ENCODE data around the gene TPO. TPM values are rescaled to one million over a fixed set of nuclear protein-coding genes. Genes with fewer than 3 reads are reported as not detected.

Gene TPO
- total RNA-seq, 1 experiment from 2014 or later = not detected

DNA sequence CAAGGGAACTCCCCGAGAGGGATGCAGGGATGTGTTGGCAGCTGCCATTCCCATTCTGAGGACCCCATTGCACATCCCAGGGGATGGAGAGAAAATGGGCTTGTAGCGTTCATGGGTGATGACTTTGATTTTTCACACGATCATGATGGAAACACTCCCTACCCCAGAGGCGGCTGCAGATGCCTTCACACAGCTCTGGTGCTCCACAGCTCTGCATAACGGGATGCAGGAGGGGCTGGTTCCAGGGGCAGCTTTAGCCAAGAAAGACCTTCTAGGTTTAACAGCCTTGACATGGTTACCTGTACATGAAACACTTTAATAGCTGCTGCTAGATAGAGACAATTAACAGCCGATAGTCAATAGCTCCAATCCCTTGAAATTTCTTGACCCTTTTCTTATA is 88.7 kb downstream of the TPO start:
- H3K27me3 ChIP-seq (ENCODE audit: control insufficient read depth, insufficient read depth, low read length) = no peaks in the 10 kb centered on the region
- TF ChIP-seq POLR2AphosphoS5 (IDR thresholded peaks at IDR 0.05; ENCODE audit: low read depth, low read length) (no peak), TCF7L2 (IDR thresholded peaks at IDR 0.05; ENCODE audit: low read depth, low read length) (no peak), SIN3A (IDR thresholded peaks at IDR 0.05; ENCODE audit: borderline replicate concordance, insufficient read depth, low read depth, low read length) (no peak)
- TF ChIP-seq, protein P1, sequence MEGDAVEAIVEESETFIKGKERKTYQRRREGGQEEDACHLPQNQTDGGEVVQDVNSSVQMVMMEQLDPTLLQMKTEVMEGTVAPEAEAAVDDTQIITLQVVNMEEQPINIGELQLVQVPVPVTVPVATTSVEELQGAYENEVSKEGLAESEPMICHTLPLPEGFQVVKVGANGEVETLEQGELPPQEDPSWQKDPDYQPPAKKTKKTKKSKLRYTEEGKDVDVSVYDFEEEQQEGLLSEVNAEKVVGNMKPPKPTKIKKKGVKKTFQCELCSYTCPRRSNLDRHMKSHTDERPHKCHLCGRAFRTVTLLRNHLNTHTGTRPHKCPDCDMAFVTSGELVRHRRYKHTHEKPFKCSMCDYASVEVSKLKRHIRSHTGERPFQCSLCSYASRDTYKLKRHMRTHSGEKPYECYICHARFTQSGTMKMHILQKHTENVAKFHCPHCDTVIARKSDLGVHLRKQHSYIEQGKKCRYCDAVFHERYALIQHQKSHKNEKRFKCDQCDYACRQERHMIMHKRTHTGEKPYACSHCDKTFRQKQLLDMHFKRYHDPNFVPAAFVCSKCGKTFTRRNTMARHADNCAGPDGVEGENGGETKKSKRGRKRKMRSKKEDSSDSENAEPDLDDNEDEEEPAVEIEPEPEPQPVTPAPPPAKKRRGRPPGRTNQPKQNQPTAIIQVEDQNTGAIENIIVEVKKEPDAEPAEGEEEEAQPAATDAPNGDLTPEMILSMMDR (IDR thresholded peaks at IDR 0.05) = no peak
- TF ChIP-seq, protein P2, sequence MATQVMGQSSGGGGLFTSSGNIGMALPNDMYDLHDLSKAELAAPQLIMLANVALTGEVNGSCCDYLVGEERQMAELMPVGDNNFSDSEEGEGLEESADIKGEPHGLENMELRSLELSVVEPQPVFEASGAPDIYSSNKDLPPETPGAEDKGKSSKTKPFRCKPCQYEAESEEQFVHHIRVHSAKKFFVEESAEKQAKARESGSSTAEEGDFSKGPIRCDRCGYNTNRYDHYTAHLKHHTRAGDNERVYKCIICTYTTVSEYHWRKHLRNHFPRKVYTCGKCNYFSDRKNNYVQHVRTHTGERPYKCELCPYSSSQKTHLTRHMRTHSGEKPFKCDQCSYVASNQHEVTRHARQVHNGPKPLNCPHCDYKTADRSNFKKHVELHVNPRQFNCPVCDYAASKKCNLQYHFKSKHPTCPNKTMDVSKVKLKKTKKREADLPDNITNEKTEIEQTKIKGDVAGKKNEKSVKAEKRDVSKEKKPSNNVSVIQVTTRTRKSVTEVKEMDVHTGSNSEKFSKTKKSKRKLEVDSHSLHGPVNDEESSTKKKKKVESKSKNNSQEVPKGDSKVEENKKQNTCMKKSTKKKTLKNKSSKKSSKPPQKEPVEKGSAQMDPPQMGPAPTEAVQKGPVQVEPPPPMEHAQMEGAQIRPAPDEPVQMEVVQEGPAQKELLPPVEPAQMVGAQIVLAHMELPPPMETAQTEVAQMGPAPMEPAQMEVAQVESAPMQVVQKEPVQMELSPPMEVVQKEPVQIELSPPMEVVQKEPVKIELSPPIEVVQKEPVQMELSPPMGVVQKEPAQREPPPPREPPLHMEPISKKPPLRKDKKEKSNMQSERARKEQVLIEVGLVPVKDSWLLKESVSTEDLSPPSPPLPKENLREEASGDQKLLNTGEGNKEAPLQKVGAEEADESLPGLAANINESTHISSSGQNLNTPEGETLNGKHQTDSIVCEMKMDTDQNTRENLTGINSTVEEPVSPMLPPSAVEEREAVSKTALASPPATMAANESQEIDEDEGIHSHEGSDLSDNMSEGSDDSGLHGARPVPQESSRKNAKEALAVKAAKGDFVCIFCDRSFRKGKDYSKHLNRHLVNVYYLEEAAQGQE (IDR thresholded peaks at IDR 0.05; ENCODE audit: insufficient read depth in 1 of 2, low read depth in 2 of 2, low read length in 1 of 2) = no peak
- CTCF ChIA-PET = no interaction called here
- H3K4me1 ChIP-seq (ENCODE audit: control insufficient read depth, insufficient read depth, low read length) = no peaks in the 10 kb centered on the region
- in situ Hi-C loops (cut with HindIII; ENCODE audit: low pct_unique_long_range_greater_than_20kb, low sequenced_read_pairs) = no loop called here
- no peak overlapping the region for H3K27ac ChIP-seq (ENCODE audit: low read length)
- DNase-seq (ENCODE audit: low read depth, low spot score) = no peak
- no peak overlapping the region for H3K4me3 ChIP-seq (ENCODE audit: low read depth in 2 of 2, low read length in 2 of 2)
- no peaks in the 10 kb centered on the region for H3K36me3 ChIP-seq (ENCODE audit: control insufficient read depth, insufficient read depth, low read length)
- H3K9me3 ChIP-seq (ENCODE audit: control insufficient read depth, insufficient read depth, low read depth, low read length) = no peaks in the 10 kb centered on the region
- POLR2A ChIA-PET = interaction anchor here (0.6 kb wide), 1 partner anchor 799 kb away, joined by 5 read pairs; no protein-coding TSS in a partner anchor
- no peak for ATAC-seq
- intact Hi-C loops (cut with micrococcal nuclease; ENCODE audit: unreplicated experiment) = no loop called here
- no TSS peak for BruUV-seq (replicated peaks)

DNA sequence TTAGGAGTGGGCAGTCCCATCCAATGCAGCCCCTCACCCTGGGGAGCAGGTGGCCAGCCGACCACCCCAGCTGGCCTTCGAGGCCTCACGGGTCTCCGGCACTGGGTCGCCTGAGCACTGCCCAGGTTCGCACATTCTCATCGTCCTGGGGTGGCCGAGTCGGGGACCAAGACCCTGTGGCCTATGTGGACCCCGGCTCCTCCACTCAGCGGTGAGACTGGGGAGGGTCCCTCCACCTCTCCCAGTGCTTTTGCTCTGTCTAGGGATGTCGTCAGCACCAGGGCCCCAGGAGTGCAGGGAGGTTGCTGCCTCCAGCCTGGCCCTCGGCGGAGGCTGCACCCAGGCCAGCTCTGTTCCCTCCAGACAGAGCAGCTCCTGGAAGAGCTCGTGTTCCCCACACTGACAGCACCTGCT is 89.6 kb downstream of the TPO start:
- TF ChIP-seq POLR2AphosphoS5 (IDR thresholded peaks at IDR 0.05; ENCODE audit: low read depth, low read length) (no peak), TCF7L2 (IDR thresholded peaks at IDR 0.05; ENCODE audit: low read depth, low read length) (no peak), SIN3A (IDR thresholded peaks at IDR 0.05; ENCODE audit: borderline replicate concordance, insufficient read depth, low read depth, low read length) (no peak)
- TF ChIP-seq, protein P2 (IDR thresholded peaks at IDR 0.05; ENCODE audit: insufficient read depth in 1 of 2, low read depth in 2 of 2, low read length in 1 of 2) = no peak
- TF ChIP-seq, protein P1 (IDR thresholded peaks at IDR 0.05) = no peak
- Histone ChIP-seq H3K27ac (ENCODE audit: low read length) (no peak overlapping the region), H3K4me3 (ENCODE audit: low read depth in 2 of 2, low read length in 2 of 2) (no peak overlapping the region), H3K36me3 (ENCODE audit: control insufficient read depth, insufficient read depth, low read length) (no peaks in the 10 kb centered on the region), H3K27me3 (ENCODE audit: control insufficient read depth, insufficient read depth, low read length) (no peaks in the 10 kb centered on the region), H3K4me1 (ENCODE audit: control insufficient read depth, insufficient read depth, low read length) (no peaks in the 10 kb centered on the region), H3K9me3 (ENCODE audit: control insufficient read depth, insufficient read depth, low read depth, low read length) (no peaks in the 10 kb centered on the region)
- intact Hi-C loops (cut with micrococcal nuclease; ENCODE audit: unreplicated experiment) = no loop called here
- in situ Hi-C loops (cut with HindIII; ENCODE audit: low pct_unique_long_range_greater_than_20kb, low sequenced_read_pairs) = no loop called here
- no TSS peak for BruUV-seq (replicated peaks)
- ATAC-seq (peak; percentile 51; the same call in 1 of the 2 replicates), DNase-seq (ENCODE audit: low read depth, low spot score) (no peak)
- ChIA-PET CTCF (no interaction called here), POLR2A (no interaction called here)

Measured in Panc1 (cell line).